GM21367 (cell line): ENCODE results near the gene NDUFA5.
"Not testable (repeated sequence)": the region's sequence is repeated elsewhere in the genome, so short reads cannot be mapped to it uniquely, and the experiment has no call there.

Experiments
- ATAC-seq: cut with Tn5 transposase; IDR thresholded peaks from one replicate; pipeline ENCODE4 v1.9.1; 2021; ENCODE audit not compliant: unreplicated experiment

The NDUFA5 gene

DNA sequence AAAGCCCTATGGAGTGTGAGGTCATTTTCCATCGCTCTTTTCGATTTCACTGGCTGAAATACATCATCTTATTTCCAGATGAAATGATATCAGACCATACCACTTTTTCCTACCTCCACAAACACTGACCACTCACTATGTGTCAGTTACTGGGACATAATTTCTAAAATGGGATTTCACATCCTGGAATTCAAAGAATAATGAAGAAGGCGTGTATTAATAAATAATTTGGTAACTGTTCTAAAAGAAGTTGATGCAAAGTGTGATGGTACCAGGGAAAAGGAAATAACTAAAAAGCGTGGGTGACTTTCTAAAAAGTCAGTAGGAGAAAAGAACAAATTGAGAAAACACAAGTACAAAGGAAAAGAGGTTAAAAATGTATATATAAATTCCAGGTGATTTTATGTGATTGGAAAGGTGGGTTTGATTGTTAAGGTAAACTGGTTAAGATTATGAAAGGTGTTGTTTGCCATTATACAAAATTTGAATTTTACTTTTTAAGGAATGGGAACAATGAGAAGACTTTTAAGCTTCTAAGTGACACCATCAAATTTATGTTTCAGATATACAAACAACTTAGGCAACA, 764 bp upstream of the NDUFA5 start:
- no peak for ATAC-seq

DNA sequence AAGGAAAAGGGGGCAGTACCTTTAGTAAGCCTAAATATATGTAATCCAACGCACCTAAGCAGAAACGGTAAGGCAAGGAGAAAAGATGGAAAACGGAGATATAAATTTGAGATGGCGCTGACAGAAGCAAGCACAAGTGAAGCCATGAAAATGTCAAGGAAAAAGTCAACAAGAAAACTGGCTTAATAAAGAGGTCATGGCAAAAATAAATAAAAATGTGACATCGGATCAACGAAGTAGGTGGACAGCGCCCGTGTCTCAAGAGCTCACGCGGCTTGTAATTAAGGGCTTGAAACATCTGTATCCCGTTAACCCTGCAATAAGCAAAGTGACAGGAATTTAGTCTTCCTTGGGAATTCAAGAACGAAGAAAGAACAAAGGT, 611 bp downstream of the NDUFA5 start:
- ATAC-seq, result no peak

DNA sequence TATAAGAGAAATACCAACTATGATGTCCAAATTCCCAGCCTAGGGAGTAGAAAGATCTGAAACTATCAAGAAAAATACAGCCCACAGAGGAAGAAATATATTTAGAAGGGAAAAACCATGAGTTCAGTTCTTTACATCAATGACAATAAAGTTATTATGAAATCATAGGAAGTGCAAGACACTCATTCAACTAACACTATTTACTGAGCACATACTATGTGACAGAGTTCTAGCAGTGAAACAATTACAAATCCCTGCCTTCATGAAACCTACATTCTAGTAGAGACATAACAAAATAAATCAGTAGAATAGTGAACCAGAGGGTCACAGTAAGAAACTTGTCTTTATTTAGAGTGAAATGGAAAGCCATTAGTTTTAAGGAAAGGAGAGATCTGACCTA, 2.1 kb downstream of the NDUFA5 start:
- ATAC-seq, result no peak

DNA sequence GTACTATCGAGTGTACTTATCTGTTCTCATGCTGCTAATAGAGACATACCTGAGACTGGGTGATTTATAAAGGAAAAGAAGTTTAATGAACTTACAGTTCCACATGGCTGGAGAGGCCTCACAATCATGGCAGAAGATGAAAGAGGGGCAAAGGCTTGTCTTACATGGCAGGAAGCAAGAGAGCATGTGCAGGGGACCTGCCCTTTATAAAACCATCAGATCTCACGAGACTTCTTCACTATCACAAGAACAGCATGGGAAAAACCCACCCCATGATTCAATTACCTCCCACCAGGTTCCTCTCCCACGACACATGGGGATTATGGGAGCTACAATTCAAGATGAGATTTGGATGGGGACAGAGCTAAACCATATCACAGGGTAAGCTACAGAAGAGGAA, 4.5 kb downstream of the NDUFA5 start:
- no peak for ATAC-seq

DNA sequence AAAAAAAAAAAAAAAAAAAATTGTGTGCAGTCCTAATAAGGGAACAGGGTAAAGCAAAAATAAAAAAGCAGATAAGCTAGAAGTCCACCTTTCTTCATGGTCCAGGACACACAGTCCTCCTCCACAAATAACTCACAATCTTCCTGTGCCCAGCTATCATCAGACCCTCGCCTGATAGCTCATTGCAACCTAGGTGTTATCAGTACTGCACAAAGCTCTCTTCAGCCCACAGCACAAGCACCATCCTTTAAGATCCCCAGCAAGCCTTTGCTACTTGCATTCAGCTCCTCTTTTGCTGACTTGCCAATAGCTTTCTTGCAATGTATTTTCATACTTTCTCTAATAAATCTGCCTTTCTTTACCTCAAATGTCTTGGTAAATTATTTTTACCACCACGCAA, 5.0 kb downstream of the NDUFA5 start:
- ATAC-seq, result no peak

DNA sequence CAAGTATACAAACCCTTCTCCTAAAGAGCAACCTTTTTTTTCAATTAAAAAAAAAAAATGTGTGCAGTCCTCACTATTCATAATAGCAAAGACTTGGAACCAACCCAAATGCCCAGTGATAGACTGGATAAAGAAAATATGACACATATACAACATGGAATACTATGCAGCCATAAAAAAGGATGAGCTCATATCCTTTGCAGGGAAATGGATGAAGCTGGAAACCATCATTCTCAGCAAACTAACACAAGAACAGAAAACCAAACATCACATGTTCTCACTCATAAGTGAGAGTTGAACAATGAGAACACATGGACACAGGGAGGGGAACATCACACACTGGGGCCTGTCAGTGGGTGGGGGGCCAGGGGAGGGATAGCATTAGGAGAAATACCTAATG, 5.5 kb downstream of the NDUFA5 start:
- ATAC-seq, result not testable (repeated sequence)

DNA sequence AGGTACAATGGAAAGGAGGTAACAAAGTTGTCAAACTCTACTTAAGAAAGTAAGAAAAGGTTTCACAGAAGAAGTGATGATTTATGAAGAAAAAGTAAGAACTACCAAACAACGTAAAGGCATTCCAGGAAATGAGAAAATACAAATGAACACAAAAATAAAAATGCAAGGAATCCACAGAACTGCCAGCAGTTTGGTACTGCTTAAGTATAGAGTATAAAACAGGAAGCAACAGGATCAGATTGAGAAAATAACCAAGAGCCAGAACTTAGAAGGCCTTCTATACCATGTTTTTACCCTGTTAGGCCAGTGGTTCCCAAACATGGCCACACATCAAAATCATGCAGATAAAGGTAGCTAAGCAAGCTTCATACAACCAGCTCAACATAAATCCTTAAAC, 9.2 kb downstream of the NDUFA5 start:
- no peak for ATAC-seq

DNA sequence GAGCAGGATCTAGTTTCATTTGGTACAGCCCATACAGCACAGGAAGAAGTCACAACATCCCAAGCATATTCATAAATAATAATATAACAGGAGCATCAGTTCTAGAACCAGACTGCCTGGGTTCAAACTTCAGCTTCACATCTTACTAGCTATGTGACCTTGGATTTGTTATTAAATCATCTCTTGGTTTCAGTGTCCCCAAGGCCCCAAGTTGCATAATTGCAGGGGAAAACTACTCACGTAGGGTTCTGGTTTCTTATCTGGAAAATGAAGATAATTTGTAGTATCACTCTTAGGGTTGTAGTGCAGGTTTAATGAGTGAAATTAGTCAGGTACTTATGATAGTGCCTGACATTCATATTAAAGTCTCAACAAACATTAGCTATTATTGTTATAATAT, 17.7 kb downstream of the NDUFA5 start:
- no peak for ATAC-seq

DNA sequence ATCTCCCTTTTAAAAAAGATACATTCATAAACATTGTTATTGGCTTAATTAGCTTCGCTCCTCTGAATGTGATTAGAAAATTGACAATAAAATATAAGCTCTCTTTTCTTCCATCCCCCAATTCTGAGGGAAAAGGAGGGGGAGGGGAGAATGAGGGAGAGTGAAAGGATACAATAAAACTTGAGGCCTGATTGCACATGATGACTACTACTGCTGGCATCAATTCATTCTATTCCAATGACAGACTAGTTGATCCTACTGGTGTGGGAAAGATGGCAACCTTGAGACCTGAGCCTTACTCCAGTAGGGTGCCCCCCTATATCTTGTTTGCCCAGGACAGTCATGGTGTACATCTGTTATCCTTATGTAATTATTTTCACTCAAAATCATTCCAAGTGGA, 18.7 kb downstream of the NDUFA5 start:
- ATAC-seq, result no peak

DNA sequence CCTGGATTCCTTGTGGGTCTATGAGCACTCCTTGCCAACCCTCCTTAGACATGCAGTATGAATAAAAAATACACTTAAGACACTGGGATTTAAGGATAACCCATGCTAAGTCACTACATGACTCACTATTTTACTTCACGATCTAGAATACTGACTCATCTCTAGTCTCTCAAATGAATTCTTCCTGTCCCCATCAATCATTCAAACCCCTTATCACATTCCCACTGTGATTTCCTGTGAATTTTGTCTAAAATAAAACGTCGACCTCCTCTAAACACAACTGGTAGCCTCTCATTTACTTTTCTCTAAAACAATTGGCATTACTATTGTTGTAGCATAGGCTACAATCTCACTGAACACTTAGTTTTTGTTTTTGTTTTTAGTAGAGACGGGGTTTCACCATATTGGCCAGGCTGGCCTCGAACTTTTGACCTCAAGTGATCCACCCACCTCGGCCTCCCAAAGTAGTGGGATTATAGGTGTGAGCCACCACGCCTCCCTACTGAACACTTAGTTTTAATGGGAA, 19.4 kb downstream of the NDUFA5 start:
- no peak for ATAC-seq

DNA sequence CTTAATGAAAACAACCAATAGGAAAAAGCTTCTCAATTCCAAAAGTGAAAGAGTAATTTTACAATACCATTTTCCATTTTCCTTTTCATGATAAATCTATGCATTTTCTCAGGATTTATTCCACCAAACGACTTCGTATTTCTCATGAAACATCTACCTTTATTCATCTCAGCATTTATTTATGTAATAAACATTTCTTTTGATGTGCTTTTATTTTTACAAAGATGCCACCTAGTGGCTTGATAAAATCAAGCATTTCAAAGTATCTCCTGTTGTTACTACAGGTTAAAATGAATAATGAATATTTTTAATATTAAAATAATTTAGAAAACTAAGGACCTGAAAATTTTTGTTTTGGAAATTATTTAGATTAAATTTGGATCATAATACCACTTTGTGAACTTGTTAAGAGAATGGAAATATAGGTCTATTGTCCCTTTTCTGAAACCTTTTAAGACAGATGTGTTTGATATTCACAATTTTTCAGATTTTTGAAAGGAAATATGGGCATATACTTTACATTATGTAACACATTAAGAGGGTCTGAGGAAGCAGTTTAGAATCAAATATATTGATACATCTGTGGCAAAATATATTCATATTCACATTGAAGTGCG, 20.5 kb downstream of the NDUFA5 start:
- no peak for ATAC-seq

DNA sequence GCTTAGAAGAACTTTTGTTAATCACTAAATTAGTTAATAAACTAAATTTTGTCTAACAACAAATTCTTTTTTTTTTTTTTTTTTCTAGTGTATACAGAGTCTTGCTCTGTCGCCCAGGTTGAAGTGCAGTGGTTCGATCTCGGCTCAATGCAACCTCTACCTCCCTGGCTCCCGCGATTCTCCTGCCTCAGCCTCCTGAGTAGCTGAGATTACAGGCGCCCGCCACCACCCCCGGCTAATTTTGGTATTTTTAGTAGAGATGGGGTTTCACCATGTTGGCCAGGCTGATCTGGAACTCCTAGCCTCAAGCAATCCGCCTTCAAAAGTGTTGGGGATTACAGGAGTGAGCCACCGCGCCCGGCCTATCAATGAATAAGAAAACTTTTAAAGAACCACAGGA, 22.1 kb downstream of the NDUFA5 start:
- no peak for ATAC-seq

DNA sequence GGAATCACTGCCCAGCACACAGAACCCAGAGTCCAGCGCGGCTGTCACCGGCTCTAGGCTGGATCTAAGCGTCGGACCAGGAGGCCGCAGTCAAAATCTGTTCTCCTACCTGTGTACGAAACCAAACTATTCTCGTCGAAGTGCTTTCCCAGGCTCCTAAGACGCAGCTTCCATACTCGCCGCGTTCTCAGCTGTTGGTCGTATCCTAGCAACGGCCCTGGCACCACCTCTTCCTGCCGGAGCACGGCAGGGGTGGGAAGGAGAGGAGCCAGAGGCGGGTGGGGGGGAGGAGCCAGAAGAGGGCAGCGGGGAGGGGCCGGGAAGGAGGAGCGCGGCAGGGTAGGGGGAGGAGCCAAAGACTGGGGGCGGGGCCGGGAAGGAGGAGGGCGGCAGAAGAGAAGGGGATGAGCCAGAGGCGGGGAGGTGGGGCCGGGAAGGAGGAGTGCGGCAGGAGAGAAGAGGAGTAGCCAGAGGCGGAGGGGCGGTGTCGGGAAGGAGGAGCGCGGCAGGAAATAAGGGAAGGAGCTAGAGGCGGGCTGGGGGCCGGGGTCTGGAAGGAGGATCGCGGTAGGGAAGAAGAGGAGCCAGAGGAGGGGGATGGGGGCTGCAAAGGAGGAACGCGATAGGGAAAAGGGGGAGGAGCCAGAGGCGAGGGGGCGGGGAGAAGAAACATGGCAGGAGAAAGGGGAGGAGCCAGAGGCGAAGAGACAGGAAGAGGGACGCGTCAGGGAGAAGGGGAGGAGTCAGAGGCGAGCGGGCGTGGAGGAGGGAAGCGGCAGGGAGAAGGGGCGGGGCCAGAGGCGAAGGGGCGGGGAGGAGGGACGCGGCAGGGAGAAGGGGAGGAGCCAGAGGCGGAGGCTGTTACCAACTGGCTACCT, 23.0 kb downstream of the NDUFA5 start, which contains the start of gene IQUB:
Gene IQUB, minus strand, starts transcription at position 213 of the 878 bp plus-strand sequence. CDS start 22,255 bp downstream, outside the sequence.
- ATAC-seq, result peak; percentile 79

DNA sequence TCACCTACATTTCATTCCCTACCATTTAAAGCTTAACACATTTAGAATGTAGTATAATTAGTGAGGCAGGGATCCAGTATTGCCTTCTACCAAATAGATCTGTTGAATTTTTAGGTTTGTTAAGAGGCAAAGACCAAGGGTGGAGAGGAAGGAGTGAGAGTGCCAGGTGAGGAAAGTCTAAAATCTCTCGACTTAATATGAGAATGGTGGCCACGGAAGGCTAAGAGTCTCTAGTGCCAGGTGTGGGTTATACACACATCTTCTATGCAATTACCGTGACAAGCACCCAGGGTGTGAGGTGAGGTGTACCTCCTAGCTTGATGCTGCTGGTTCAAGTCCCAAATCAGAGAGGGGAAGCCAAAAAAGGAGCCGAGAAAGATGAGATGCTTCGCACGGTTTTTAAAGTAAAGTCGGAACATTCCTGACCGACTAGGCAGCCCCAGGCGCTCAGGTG, 23.7 kb downstream of the NDUFA5 start:
- ATAC-seq, result peak; percentile 1

DNA sequence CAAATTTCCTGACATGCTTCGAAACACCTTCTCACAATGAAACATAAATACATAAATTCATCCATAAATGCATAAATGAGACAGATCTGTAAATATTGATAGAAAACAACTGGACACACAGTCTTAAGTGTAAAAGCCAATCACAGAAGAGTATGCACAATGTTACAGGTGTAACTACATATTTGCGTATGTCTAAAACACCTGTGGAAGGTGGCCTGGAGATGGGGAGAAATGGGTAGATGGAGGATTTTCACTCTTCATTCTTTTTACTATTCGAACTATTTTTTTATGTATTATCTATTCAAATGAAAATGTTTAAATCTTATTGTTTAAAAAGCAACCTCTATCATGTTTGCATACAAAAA, 24.1 kb downstream of the NDUFA5 start:
- no peak for ATAC-seq

DNA sequence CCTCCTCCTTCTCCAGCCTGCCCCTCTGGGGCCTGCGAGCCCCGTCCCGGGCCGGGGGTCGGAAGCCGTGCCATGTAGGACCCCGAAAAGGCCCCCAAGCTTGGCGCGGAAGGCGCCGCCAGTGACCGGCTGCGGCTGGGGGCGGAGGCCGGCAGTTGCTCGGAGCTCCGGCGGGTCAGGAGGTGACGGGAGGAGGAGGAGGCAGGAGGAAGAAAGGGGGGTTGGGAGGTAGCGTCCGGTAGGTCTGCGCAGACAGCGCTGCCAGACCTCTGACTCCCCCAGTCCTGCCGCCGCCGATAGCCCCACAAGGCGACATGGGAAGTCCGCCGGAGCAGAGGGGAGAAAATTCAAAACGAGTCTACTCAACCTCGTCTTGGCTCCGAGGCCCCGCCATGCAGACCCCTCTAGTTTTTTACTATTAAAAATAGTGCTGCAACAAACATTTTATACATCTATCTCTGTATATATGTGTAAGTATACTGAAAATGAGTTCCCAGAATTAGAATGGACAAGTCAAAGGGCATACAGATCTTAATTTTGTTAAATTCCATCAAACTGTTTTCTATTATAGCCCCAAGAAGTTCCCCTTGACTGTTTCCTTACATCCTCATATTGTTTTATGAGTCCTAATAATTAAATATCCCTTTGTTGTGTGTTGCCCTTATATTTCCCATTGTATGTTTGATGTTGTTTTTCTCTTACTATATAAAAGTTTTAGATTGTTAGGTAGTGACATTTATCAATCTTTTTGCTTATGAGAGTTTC, 24.6 kb downstream of the NDUFA5 start:
- not testable (repeated sequence) for ATAC-seq

DNA sequence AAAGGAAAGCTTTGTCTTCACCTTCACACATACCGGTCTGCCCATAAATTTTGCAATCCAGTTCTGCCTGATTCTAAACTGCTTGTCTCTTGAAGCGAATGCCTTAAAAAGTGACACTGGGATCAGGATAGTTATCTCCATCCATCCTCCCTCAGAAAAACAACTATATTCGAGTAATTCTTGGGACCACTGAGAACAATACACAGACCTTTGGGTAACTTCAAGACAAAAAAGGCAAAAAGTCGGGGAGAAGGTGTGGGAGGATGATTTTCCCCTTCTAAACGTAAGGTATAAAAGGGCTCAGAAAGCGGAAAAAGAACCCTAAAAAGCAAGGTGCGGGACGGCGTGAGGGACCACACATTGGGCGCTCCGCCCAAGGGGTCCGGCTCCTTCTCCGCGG, 25.3 kb downstream of the NDUFA5 start:
- not testable (repeated sequence) for ATAC-seq

DNA sequence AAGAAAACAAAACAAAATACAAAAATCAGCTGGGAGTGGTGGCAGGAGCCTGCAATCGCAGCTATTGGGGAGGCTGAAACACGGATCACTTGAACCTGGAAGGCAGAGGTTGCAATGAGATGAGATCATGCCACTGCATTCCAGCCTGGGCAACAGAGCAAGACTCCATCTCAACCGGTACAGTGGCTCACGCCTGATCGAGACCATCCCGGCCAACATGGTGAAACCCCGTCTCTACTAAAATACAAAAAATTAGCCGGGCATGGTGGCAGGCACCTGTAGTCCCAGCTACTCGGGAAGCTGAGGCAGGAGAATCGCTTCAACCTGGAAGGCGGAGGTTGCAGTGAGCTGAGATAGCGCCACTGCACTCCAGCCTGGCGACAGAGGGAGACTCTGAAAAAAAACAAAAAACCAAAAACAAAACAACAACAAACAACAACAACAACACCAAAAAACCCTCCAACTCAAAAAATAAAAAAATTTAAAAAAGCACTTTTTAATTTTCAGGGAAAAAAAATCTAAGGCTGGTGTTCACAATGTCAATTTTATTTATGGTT, 27.5 kb downstream of the NDUFA5 start:
- not testable (repeated sequence) for ATAC-seq

DNA sequence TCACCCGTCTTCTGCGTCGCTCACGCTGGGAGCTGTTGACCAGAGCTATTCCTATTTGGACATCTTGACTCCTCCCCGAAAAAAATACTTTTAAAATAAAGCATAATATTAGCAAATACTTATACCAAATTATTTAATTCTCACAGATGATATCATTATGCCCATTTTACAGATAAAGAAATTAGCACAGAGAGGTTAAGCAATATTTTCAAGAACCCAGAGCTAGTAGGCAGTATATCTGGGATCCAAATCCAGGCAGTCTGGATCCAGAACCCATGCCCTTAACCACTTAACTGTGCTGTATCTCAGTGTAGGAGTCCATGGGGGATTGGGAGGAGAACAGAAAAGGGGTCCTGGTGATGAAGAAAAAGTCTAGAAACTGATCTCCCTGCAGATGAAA, 29.4 kb downstream of the NDUFA5 start:
- ATAC-seq, result no peak

DNA sequence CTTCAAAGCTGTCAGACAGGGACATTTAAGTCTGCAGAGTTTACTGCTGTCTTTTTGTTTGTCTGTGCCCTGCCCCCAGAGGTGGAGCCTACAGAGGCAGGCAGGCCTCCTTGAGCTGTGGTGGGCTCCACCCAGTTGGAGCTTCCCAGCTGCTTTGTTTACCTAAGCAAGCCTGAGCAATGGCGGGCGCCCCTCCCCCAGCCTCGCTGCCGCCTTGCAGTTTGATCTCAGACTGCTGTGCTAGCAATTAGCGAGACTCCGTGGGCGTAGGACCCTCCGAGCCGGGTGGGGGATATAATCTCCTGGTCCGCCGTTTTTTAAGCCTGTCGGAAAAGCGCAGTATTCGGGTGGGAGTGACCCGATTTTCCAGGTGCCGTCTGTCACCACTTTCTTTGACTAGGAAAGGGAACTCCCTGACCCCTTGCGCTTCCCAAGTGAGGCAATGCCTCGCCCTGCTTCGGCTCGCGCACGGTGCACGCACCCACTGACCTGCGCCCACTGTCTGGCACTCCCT, 29.8 kb downstream of the NDUFA5 start:
- not testable (repeated sequence) for ATAC-seq

DNA sequence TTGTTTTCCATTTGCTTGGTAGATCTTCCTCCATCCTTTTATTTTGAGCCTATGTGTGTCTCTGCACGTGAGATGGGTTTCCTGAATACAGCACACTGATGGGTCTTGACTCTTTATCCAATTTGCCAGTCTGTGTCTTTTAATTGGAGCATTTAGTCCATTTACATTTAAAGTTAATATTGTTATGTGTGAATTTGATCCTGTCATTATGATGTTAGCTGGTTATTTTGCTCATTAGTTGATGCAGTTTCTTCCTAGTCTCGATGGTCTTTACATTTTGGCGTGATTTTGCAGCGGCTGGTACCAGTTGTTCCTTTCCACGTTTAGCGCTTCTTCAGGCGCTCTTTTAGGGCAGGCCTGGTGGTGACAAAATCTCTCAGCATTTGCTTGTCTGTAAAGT, 31.1 kb downstream of the NDUFA5 start:
- not testable (repeated sequence) for ATAC-seq
